ENCODE data around the gene FAAP24. TPM values are rescaled to one million over a fixed set of nuclear protein-coding genes. Genes with fewer than 3 reads are reported as not detected.
"Not testable (repeated sequence)": the region's sequence is repeated elsewhere in the genome, so short reads cannot be mapped to it uniquely, and the experiment has no call there.

The FAAP24 gene
- 5.7 and 5.8 TPM in 2 replicates for total RNA-seq (2014; rRNA removed; shearing (Covaris generic))

GRCh38 chr19:32971715-32972540 is at the start of gene FAAP24, which contains the start of gene CEP89:
Gene FAAP24, plus strand, starts transcription at chr19:32972242. Its CDS starts 955 bp downstream, at chr19:32973197.
Gene CEP89, minus strand, starts transcription at chr19:32971958. Its CDS starts 84 bp downstream, at chr19:32971874.
- DNase-seq (ENCODE audit: low spot score) = peak; percentile 100

GRCh38 chr19:32924200-32924599 is 47.8 kb upstream of the FAAP24 start:
- DNase-seq (ENCODE audit: low spot score) = peak; percentile 63

GRCh38 chr19:32928806-32929205 is 43.2 kb upstream of the FAAP24 start:
- DNase-seq (ENCODE audit: low spot score) = peak; percentile 38

- no peak for DNase-seq (ENCODE audit: low spot score)
These were observed 41.5 kb upstream of the FAAP24 start for GRCh38 chr19:32930567-32930966.

- DNase-seq (ENCODE audit: low spot score) = no peak
These were observed 38.5 kb upstream of the FAAP24 start for GRCh38 chr19:32933571-32933970.

- DNase-seq (ENCODE audit: low spot score) = no peak
These were observed 36.4 kb upstream of the FAAP24 start for GRCh38 chr19:32935629-32936028.

GRCh38 chr19:32936065-32936464 is 36.0 kb upstream of the FAAP24 start:
- DNase-seq (ENCODE audit: low spot score) = no peak

- DNase-seq (ENCODE audit: low spot score) = not testable (repeated sequence)
These were observed 30.8 kb upstream of the FAAP24 start for GRCh38 chr19:32941273-32941672.

- no peak for DNase-seq (ENCODE audit: low spot score)
These were observed 26.8 kb upstream of the FAAP24 start for GRCh38 chr19:32945260-32945659.

GRCh38 chr19:32966750-32967149 is 5.3 kb upstream of the FAAP24 start:
- DNase-seq (ENCODE audit: low spot score) = no peak

GRCh38 chr19:32969549-32969948 is 2.5 kb upstream of the FAAP24 start:
- no peak for DNase-seq (ENCODE audit: low spot score)

- DNase-seq (ENCODE audit: low spot score) = peak; percentile 33
These were observed 938 bp upstream of the FAAP24 start for GRCh38 chr19:32971012-32971595.

GRCh38 chr19:32976223-32976805 is 4.3 kb downstream of the FAAP24 start:
- DNase-seq (ENCODE audit: low spot score) = peak; percentile 98

- no peak for DNase-seq (ENCODE audit: low spot score)
These were observed 5.2 kb downstream of the FAAP24 start for GRCh38 chr19:32977280-32977679.

GRCh38 chr19:32977813-32978212 is 5.8 kb downstream of the FAAP24 start:
- DNase-seq (ENCODE audit: low spot score) = not testable (repeated sequence)

GRCh38 chr19:32979807-32980206 is 7.8 kb downstream of the FAAP24 start:
- DNase-seq (ENCODE audit: low spot score) = not testable (repeated sequence)

- DNase-seq (ENCODE audit: low spot score) = not testable (repeated sequence)
These were observed 10.4 kb downstream of the FAAP24 start for GRCh38 chr19:32982488-32982887.

- DNase-seq (ENCODE audit: low spot score) = not testable (repeated sequence)
These were observed 16.2 kb downstream of the FAAP24 start for GRCh38 chr19:32988254-32988653.

- no peak for DNase-seq (ENCODE audit: low spot score)
These were observed 16.7 kb downstream of the FAAP24 start for GRCh38 chr19:32988724-32989123.

GRCh38 chr19:32995966-32996365 is 23.9 kb downstream of the FAAP24 start:
- not testable (repeated sequence) for DNase-seq (ENCODE audit: low spot score)

- not testable (repeated sequence) for DNase-seq (ENCODE audit: low spot score)
These were observed 25.0 kb downstream of the FAAP24 start for GRCh38 chr19:32997061-32997464.

- no peak for DNase-seq (ENCODE audit: low spot score)
These were observed 25.8 kb downstream of the FAAP24 start for GRCh38 chr19:32997716-32998355.

Measured in HT-29 (cell line).